ENCODE results near the gene LNX1.

Gene LNX1

GRCh38 chr4:53553486-53554210, 37.6 kb downstream of the LNX1 start:
- no peak for ATAC-seq
- no peak for TF ChIP-seq SNAI2 (CRISPR knock-in tag; IDR thresholded peaks at IDR 0.05)
- TF ChIP-seq ESRRG (CRISPR knock-in tag; IDR thresholded peaks at IDR 0.05) = no peak
- no peak for TF ChIP-seq OSR1 (CRISPR knock-in tag; IDR thresholded peaks at IDR 0.05)
- no peak for TF ChIP-seq CSRNP3 (CRISPR knock-in tag; IDR thresholded peaks at IDR 0.05)
- TF ChIP-seq ZFP30 (CRISPR knock-in tag; IDR thresholded peaks at IDR 0.05) = no peak
- no peak for TF ChIP-seq ZNF70 (CRISPR knock-in tag; IDR thresholded peaks at IDR 0.05)
- no peak for TF ChIP-seq BACH2 (CRISPR knock-in tag; IDR thresholded peaks at IDR 0.05; ENCODE audit: borderline replicate concordance)
- no peak for TF ChIP-seq TOX (CRISPR knock-in tag; IDR thresholded peaks at IDR 0.05; ENCODE audit: borderline replicate concordance)
- no peak for TF ChIP-seq ZNF8 (CRISPR knock-in tag; IDR thresholded peaks at IDR 0.05)
- no peak for TF ChIP-seq PATZ1 (CRISPR knock-in tag; IDR thresholded peaks at IDR 0.05; ENCODE audit: borderline replicate concordance)
- TF ChIP-seq PPARA (CRISPR knock-in tag; IDR thresholded peaks at IDR 0.05; ENCODE audit: borderline replicate concordance) = no peak
- no peak for TF ChIP-seq RARB (CRISPR knock-in tag; IDR thresholded peaks at IDR 0.05)
- no peak for TF ChIP-seq TCF4 (CRISPR knock-in tag; IDR thresholded peaks at IDR 0.05; ENCODE audit: borderline replicate concordance)

DNA sequence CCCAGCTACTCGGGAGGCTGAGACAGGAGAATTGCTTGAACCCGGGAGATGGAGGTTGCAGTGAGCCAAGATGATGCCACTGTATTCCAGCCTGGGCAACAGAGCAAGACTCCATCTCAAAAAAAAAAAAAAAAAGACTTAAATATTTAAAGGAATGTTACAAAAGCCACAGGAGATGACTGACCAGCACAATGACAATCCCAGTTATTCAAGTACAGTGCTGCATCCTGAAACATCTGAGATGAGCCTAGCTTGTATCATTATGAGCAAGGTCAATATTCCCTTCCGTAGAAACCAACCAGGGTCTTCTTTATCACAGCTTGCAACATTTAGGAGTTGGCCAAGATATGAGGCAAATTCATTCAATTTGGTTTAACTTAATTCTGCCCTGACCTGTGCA, 38.6 kb downstream of the LNX1 start:
- TF ChIP-seq CSDC2 (CRISPR knock-in tag; IDR thresholded peaks at IDR 0.05) (no peak), RARB (CRISPR knock-in tag; IDR thresholded peaks at IDR 0.05) (no peak), ZFP30 (CRISPR knock-in tag; IDR thresholded peaks at IDR 0.05) (no peak), CSRNP3 (CRISPR knock-in tag; IDR thresholded peaks at IDR 0.05) (no peak), SNAI2 (CRISPR knock-in tag; IDR thresholded peaks at IDR 0.05) (no peak)
- TF ChIP-seq, protein P1, sequence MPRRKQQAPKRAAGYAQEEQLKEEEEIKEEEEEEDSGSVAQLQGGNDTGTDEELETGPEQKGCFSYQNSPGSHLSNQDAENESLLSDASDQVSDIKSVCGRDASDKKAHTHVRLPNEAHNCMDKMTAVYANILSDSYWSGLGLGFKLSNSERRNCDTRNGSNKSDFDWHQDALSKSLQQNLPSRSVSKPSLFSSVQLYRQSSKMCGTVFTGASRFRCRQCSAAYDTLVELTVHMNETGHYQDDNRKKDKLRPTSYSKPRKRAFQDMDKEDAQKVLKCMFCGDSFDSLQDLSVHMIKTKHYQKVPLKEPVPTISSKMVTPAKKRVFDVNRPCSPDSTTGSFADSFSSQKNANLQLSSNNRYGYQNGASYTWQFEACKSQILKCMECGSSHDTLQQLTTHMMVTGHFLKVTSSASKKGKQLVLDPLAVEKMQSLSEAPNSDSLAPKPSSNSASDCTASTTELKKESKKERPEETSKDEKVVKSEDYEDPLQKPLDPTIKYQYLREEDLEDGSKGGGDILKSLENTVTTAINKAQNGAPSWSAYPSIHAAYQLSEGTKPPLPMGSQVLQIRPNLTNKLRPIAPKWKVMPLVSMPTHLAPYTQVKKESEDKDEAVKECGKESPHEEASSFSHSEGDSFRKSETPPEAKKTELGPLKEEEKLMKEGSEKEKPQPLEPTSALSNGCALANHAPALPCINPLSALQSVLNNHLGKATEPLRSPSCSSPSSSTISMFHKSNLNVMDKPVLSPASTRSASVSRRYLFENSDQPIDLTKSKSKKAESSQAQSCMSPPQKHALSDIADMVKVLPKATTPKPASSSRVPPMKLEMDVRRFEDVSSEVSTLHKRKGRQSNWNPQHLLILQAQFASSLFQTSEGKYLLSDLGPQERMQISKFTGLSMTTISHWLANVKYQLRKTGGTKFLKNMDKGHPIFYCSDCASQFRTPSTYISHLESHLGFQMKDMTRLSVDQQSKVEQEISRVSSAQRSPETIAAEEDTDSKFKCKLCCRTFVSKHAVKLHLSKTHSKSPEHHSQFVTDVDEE (CRISPR knock-in tag; IDR thresholded peaks at IDR 0.05) = no peak
- ATAC-seq = no peak

DNA sequence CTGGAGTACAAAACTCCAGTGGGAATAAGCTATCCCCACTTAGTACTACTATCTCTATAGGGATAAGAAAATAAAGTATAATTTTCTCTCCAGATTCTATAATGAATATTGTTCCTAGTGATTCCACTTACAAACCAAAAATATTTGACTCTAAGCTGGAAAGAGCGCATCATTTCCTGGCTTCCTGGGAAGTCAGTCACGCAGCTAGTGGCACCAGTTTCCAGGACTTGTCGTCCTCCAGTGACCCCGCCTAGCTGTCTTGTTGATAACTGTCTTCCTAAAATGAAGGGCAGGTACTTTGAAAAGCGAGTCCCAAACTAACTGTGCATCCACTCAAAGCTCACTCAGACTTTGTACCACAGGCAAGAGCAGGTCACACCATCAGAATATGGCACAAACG, 39.3 kb downstream of the LNX1 start:
- no peak for ATAC-seq
- no peak for TF ChIP-seq BACH2 (CRISPR knock-in tag; IDR thresholded peaks at IDR 0.05; ENCODE audit: borderline replicate concordance)
- no peak for TF ChIP-seq ZFP30 (CRISPR knock-in tag; IDR thresholded peaks at IDR 0.05)
- no peak for TF ChIP-seq ZNF8 (CRISPR knock-in tag; IDR thresholded peaks at IDR 0.05)
- no peak for TF ChIP-seq ZNF70 (CRISPR knock-in tag; IDR thresholded peaks at IDR 0.05)
- TF ChIP-seq PPARA (CRISPR knock-in tag; IDR thresholded peaks at IDR 0.05; ENCODE audit: borderline replicate concordance) = no peak
- TF ChIP-seq ESRRG (CRISPR knock-in tag; IDR thresholded peaks at IDR 0.05) = no peak
- TF ChIP-seq RARB (CRISPR knock-in tag; IDR thresholded peaks at IDR 0.05) = no peak
- no peak for TF ChIP-seq POU6F1 (CRISPR knock-in tag; IDR thresholded peaks at IDR 0.05; ENCODE audit: borderline replicate concordance, low read depth)
- no peak for TF ChIP-seq SNAI2 (CRISPR knock-in tag; IDR thresholded peaks at IDR 0.05)
- TF ChIP-seq TOX (CRISPR knock-in tag; IDR thresholded peaks at IDR 0.05; ENCODE audit: borderline replicate concordance) = no peak
- TF ChIP-seq PATZ1 (CRISPR knock-in tag; IDR thresholded peaks at IDR 0.05; ENCODE audit: borderline replicate concordance) = no peak
- no peak for TF ChIP-seq ZNF565 (CRISPR knock-in tag; conservative IDR thresholded peaks at IDR 0.05; ENCODE audit: low read depth)
- TF ChIP-seq, protein P1 (CRISPR knock-in tag; IDR thresholded peaks at IDR 0.05) = no peak
- TF ChIP-seq ISL1 (CRISPR knock-in tag; IDR thresholded peaks at IDR 0.05) = no peak
- TF ChIP-seq TCF4 (CRISPR knock-in tag; IDR thresholded peaks at IDR 0.05; ENCODE audit: borderline replicate concordance) = no peak
- no peak for TF ChIP-seq CSDC2 (CRISPR knock-in tag; IDR thresholded peaks at IDR 0.05)
- TF ChIP-seq GLIS3 (CRISPR knock-in tag; IDR thresholded peaks at IDR 0.05) = no peak
- no peak for TF ChIP-seq ZC3H10 (CRISPR knock-in tag; IDR thresholded peaks at IDR 0.05)
- no peak for TF ChIP-seq ZFP3 (CRISPR knock-in tag; IDR thresholded peaks at IDR 0.05)
